GM20431 (cell line): Measurements from ENCODE around the gene CSHL1.

ENCODE experiments used
- in situ Hi-C: fragments of 300-500 bp; cut with MseI, MboI; formaldehyde crosslinking; loops from one replicate; pipeline ENCODE4 v1.15.0; 2020; ENCODE audit warnings: low sequenced_read_pairs; ENCODE audit not compliant: unreplicated experiment

The CSHL1 gene

GRCh38 chr17:63941162-63941561, 30.1 kb upstream of the CSHL1 start:
- in situ Hi-C loops: no loop called here

- in situ Hi-C loops: no loop called here
These were observed 29.5 kb upstream of the CSHL1 start for GRCh38 chr17:63940584-63940983.

GRCh38 chr17:63939884-63940283, 28.8 kb upstream of the CSHL1 start:
- in situ Hi-C loops: no loop called here

- in situ Hi-C loops: no loop called here
These were observed 28.3 kb upstream of the CSHL1 start for GRCh38 chr17:63939401-63939800.

- in situ Hi-C loops: no loop called here
These were observed 26.9 kb upstream of the CSHL1 start for GRCh38 chr17:63937920-63938319.

GRCh38 chr17:63937319-63937718, 26.3 kb upstream of the CSHL1 start:
- in situ Hi-C loops: no loop called here

- in situ Hi-C loops: no loop called here
These were observed 23.4 kb upstream of the CSHL1 start for GRCh38 chr17:63934183-63935112.

GRCh38 chr17:63933598-63933997, 22.5 kb upstream of the CSHL1 start:
- in situ Hi-C loops: no loop called here

- in situ Hi-C loops: no loop called here
These were observed 21.7 kb upstream of the CSHL1 start for GRCh38 chr17:63932721-63933120.

GRCh38 chr17:63931981-63932561, 21.0 kb upstream of the CSHL1 start, which contains the start of gene CD79B:
CD79B (minus strand) TSS chr17:63932331; CDS start chr17:63932261, 70 bp downstream.
- in situ Hi-C loops: no loop called here

- in situ Hi-C loops: no loop called here
These were observed 20.0 kb upstream of the CSHL1 start for GRCh38 chr17:63930951-63931575.

GRCh38 chr17:63929860-63930766, 19.1 kb upstream of the CSHL1 start:
- in situ Hi-C loops: no loop called here

- in situ Hi-C loops: no loop called here
These were observed 18.1 kb upstream of the CSHL1 start for GRCh38 chr17:63928966-63929695.

GRCh38 chr17:63928172-63928666, 17.2 kb upstream of the CSHL1 start:
- in situ Hi-C loops: no loop called here

GRCh38 chr17:63927464-63928171, 16.6 kb upstream of the CSHL1 start:
- in situ Hi-C loops: no loop called here

- in situ Hi-C loops: no loop called here
These were observed 15.1 kb upstream of the CSHL1 start for GRCh38 chr17:63926164-63926563.

GRCh38 chr17:63925615-63926014, 14.6 kb upstream of the CSHL1 start:
- in situ Hi-C loops: no loop called here

GRCh38 chr17:63922402-63922801, 11.3 kb upstream of the CSHL1 start:
- in situ Hi-C loops: loop anchor here (25.0 kb wide), 1 partner anchor 340 kb away; the partner anchor contains the start of gene TEX2
